Measurements from ENCODE around the gene CALM1.

GRCh38 chr14:90451961-90452360, 55.1 kb downstream of the CALM1 start:
- TF ChIP-seq POLR2A (IDR thresholded peaks at IDR 0.05; ENCODE audit: low read depth, low read length) (no peak), MAX (IDR thresholded peaks at IDR 0.05; ENCODE audit: insufficient read depth, insufficient read length) (no peak), CTCF (IDR thresholded peaks at IDR 0.05; ENCODE audit: extremely low read depth in 1 of 2, insufficient read depth in 1 of 2, low read depth in 1 of 2, low read length in 2 of 2) (no peak), POLR2AphosphoS5 (IDR thresholded peaks at IDR 0.05; ENCODE audit: insufficient read depth, low read depth, low read length) (no peak), JUN (IDR thresholded peaks at IDR 0.05; ENCODE audit: borderline replicate concordance, insufficient read depth, insufficient read length, low read depth) (no peak), GATA2 (IDR thresholded peaks at IDR 0.05; ENCODE audit: insufficient read depth, insufficient read length, low read depth, low read length) (no peak)
